SKM-1 (cell line): Measurements from ENCODE around the gene NCAPD3.

Experiments
- DNase-seq: peaks from one replicate; lab custom pipeline; 2025; ENCODE audit not compliant: unreplicated experiment; lab: John Stamatoyannopoulos, UW

NCAPD3 gene

DNA sequence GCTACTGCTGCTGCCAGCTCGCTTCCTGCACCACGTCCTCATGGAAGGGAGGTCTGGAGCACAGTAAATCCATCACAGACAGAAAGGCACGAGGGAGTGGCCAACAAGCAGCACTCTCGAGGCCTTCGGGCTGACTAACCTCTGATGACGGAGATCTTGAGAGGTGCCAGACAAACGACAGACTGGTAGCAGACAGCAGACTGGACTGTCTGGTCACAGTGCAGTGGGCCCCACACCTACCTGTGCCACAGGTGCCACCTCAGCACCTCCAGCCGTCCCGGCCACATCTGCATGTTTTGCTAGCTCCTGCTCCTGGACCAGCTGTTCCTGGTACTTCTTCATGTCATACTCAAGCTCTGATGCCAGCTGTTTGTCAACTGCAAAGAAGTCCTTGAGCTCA is 64.1 kb downstream of the NCAPD3 start:
- no peak for DNase-seq

DNA sequence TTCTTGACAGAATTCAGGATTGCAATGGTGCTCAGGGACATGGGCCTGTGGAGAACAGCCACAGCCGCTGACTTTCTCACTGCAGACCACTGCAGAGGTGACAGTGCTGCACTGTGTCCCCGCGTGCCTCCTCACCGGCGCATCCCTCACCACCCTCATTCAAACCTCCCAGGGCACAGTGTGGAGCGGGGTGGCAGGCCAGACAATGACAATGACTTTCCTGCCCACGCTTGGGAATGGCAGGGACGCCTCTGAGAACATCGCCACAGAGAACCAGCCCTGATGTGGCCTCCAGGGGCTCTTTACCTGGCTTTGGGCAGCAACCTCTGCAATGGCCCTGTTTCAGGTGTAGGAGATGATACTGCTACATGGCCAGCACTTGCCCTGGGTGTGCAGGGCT is 65.7 kb downstream of the NCAPD3 start:
- no peak for DNase-seq

- no peak for DNase-seq
These were observed 66.3 kb downstream of the NCAPD3 start for GRCh38 chr11:134157451-134157850.

DNA sequence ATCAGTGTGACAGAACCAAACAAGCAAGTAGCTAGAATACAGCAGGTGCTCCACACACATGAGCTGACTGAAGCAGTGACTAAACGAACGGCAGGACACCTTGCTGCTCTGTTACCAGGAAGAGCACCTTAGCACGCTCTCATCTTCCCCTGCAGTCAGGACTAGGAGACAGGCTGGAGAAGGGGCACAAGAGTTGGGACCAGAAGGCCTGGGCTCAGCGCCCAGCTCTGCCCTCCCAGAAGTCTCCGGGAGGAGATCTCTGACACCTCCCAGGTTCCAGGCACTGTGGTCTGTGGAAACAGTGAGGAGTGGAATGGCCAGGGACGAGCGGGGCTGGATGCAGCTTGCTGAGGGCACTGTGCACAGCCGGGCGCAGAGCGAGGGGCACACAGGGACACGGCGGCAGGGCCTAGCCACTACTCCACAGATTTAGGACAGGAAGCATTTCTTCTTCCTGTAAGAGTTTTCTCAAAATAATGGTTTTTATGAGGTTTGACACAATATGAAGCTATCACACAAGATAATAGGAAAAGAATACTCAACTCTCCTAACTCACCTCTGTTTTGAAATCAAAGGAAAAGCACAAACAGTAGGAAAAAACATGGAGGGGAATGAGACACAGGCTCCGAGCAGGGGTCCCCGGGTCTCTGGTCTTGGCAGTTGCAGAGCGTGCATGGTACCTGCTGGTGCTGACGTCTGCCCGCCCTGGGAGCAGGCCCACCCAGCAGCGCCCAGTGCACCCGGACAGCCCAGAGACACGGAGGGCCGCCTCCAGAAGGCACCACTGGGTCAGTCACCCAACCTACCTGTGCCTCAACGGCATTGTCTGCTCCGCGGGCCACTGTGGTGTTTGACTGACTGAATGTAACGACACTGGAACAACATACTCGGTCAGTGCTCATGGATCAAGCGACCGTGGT is 67.6 kb downstream of the NCAPD3 start:
- DNase-seq = no peak

GRCh38 chr11:134155456-134155855 is 68.3 kb downstream of the NCAPD3 start:
- no peak for DNase-seq

DNA sequence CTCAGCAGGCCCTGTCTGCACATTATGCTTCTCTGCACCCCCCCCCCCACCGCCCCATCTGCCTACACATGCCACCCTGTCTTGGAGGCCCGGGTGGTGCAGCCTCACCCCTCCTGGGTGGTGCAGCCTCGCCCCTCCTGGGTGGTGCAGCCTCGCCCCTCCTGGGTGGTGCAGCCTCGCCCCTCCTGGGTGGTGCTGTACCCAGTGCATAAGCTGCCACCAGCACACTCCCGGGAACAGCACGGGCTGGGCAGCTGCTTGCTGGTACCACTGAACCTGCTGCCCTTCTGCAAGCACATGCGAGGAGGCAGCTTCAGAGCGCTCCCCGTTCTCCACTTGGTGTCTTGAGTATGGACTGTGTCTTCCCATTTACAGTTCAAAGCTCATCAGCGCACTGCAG is 69.3 kb downstream of the NCAPD3 start:
- DNase-seq = no peak

GRCh38 chr11:134153147-134153905 is 70.4 kb downstream of the NCAPD3 start:
- no peak for DNase-seq

DNA sequence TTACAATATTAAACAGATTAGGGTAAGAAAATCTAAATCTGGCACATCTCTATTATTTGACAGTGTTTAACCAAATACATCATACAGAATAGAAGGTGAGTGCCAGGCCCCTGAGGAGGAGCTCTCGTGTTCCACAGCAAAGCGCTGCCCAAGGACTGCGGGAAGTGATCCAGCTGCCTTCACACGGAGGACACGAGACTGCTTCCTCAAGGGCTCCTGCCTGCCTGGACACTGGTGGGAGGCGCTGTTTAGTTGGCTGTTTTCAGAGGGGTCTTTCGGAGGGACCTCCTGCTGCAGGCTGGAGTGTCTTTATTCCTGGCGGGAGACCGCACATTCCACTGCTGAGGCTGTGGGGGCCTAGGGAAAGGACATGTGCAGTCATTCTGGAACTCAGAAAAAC is 71.1 kb downstream of the NCAPD3 start:
- DNase-seq = no peak

DNA sequence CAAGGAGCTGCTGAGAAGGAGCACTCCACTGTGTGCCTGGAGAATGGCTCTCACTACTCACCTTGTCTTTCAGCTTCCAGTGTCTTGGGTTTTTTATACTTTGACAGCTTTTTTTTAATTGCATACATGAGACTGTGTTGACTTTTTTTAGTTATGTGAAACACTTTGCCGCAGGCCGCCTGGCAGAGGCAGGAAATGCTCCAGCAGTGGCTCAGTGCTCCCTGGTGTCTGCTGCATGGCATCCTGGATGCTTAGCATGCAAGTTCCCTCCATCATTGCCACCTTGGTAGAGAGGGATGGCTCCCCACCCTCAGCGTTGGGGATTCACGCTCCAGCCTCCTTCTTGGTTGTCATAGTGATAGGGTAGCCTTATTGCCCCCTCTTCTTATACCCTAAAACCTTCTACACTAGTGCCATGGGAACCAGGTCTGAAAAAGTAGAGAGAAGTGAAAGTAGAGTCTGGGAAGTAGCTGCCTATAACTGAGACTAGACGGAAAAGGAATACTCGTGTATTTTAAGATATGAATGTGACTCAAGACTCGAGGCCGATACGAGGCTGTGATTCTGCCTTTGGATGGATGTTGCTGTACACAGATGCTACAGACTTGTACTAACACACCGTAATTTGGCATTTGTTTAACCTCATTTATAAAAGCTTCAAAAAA is 72.6 kb downstream of the NCAPD3 start:
- no peak for DNase-seq

DNA sequence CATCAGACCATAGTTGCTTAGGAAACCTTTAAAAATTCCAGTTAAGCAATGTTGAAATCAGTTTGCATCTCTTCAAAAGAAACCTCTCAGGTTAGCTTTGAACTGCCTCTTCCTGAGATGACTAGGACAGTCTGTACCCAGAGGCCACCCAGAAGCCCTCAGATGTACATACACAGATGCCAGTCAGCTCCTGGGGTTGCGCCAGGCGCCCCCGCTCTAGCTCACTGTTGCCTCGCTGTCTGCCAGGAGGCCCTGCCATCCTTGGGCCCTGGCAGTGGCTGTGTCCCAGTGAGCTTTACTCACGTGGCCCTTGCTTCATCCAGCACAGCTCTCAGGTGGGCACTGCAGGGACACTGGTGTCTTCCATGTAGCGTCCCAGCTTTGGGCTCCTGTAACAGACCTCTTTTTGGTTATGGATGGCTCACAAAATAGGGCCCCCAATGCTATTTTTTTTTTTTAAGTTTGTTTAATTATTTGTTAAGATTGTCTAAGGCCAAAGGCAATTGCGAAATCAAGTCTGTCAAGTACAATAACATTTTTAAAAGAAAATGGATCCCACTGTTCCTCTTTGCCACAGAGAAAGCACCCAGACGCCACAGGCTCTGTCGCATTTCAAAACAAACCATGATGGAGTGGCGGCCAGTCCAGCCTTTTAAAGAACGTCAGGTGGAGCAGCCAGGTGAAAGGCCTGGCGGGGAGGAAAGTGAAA is 73.4 kb downstream of the NCAPD3 start:
- no peak for DNase-seq

DNA sequence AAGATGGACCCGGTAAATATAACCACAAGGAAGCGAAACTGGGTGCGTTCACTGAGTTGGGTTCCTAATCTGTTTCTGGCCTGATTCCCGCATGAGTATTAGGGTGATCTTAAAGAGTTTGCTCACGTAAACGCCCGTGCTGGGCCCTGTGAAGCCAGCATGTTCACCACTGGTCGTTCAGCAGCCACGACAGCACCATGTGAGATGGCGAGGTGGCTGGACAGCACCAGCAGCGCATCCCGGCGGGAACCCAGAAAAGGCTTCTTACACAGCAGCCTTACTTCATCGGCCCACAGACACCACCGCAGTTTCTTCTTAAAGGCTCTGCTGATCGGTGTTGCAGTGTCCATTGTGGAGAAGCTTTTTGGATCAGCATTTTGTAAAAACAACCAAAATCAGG is 74.4 kb downstream of the NCAPD3 start:
- DNase-seq = no peak

GRCh38 chr11:134146598-134146997 is 77.2 kb downstream of the NCAPD3 start:
- no peak for DNase-seq

- DNase-seq = no peak
These were observed 78.1 kb downstream of the NCAPD3 start for GRCh38 chr11:134145715-134146114.

GRCh38 chr11:134144744-134145143 is 79.0 kb downstream of the NCAPD3 start:
- DNase-seq = no peak

DNA sequence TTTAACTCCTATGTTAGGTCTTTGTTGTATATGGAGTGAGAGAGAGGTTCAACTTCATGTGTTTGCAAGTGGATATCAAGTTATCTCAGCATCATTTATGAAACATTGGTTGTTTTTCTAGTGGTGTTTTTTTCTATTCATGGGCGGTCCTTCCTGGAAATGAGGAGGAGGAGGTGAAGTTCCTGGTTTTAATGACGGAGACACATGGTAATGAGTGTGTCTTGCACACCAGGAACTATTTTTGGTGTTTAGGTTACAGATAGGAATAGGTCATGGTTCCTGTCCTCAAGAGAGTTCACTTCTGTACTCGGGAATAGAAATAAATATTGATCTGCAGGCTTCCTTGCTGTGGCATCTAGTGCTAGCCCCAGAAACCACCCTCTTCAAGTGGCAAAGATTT is 80.0 kb downstream of the NCAPD3 start:
- DNase-seq = no peak

DNA sequence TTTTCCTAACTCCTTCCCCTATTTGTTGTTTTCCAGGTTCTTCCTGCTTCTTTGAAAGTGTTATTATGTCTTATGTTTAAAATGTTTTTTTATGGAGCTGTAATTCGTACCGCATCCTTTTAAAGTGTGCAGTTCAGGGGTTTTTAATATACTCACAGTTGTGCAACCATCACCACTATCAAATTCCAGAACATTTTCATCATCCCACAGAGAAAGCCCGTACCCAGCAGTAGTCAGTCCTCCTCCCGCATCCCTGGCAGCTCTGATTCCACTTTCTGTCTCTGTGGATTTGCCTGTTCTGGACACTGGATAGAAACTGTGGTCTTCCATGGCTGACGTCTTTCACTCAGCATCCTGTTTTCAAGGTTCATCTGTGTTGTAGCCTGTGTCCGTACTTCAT is 81.2 kb downstream of the NCAPD3 start:
- no peak for DNase-seq

GRCh38 chr11:134140961-134141490 is 82.7 kb downstream of the NCAPD3 start:
- DNase-seq = no peak

- no peak for DNase-seq
These were observed 83.9 kb downstream of the NCAPD3 start for GRCh38 chr11:134139873-134140331.

DNA sequence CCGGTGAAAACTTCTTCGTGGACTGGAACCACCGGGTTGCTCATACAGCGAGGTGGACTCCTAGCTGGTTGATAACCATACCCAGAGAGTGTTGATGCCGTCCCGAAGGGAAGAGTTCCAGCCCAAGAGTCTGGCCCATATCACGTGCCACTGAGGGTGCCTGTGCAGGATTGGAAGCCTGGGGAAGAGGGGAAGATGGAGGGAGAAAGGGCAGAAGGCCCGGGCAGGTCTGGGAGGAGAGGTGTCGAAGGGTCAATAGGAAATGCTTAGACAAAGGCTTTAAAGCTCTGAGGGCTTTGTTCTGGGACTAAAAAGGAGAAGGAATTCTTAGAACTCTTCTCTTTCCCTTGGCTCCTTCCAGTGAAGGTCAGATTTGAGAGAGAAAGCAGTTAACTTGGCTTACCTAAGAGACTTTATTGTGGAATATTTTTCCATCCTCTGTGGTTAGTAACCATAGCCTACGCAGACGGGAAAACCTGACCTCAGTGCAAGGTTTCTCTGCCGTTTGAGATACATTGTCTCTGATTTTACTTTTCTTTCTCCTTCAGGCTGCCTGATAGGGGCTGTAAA is 84.4 kb downstream of the NCAPD3 start:
- no peak for DNase-seq

DNA sequence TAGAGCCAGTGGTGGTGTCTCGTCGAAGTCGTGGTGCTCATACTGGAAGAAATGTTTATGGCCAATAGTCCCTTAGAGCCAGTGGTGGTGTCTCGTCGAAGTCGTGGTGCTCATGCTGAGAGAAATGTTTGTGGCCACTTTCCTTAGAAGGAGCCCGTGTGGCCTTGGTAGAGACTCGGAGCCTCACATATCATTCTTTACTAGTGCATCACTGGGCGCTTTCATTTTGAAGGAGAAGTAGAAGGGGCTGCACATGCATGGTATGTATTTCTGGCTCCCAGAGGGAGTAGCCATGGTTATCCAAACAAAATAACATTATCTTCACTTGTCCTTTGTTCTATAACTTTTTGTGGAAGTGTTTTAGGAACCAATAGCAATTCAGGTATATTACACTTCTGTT is 85.4 kb downstream of the NCAPD3 start:
- no peak for DNase-seq
